GM19455 (cell line): ENCODE measurements around the gene ROMO1.
"Not testable (repeated sequence)": the region's sequence is repeated elsewhere in the genome, so short reads cannot be mapped to it uniquely, and the experiment has no call there.

Experiments used
- ATAC-seq: cut with Tn5 transposase; IDR thresholded peaks from one replicate; pipeline ENCODE4 v1.9.1; 2021; ENCODE audit not compliant: unreplicated experiment

Gene ROMO1

GRCh38 chr20:35680452-35681183 lies 18.6 kb upstream of the ROMO1 start:
- ATAC-seq: no peak

- ATAC-seq: no peak
Measured at GRCh38 chr20:35681960-35682359, 17.2 kb upstream of the ROMO1 start.

DNA sequence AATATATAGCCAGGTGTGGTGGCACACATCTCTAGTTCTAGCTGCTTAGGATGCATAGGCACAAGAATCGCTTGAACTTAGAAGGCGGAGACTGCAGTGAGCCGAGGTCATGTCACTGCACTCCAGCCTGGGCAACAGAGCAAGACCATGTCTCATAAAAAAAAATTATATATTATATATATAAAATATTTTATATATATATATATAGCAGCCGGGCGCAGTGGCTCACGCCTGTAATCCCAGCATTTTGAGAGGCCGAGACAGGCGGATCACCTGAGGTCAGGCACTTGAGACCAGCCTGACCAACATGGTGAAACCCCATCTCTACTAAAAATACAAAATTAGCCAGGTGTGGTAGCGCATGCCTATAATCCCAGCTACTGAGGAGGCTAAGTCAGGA lies 13.8 kb upstream of the ROMO1 start:
- ATAC-seq: not testable (repeated sequence)

DNA sequence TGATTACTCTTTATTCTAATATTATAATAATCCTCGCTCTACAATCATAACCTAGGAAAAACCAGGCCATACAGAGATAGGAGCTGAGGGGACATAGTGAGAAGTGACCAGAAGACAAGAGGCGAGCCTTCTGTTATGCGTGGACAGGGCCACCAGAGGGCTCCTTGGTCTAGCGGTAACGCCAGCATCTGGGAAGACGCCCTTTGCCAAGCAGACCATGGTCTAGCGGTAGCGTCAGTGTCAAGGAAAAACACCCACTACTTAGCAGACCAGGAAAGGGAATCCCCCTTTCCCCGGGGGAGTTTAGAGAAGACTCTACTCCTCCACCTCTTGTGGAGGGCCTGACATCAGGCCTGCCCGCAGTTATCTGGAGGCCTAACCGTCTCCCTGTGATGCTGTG lies 12.3 kb upstream of the ROMO1 start:
- not testable (repeated sequence) for ATAC-seq

GRCh38 chr20:35690265-35690664 lies 8.9 kb upstream of the ROMO1 start:
- no peak for ATAC-seq

GRCh38 chr20:35695245-35695749 lies 3.9 kb upstream of the ROMO1 start:
- ATAC-seq: no peak

GRCh38 chr20:35695978-35696377 lies 3.2 kb upstream of the ROMO1 start:
- no peak for ATAC-seq

- no peak for ATAC-seq
Measured at GRCh38 chr20:35697696-35698297, 1.4 kb upstream of the ROMO1 start.

- peak; percentile 27 for ATAC-seq
Measured at GRCh38 chr20:35698298-35699126, 693 bp upstream of the ROMO1 start.

DNA sequence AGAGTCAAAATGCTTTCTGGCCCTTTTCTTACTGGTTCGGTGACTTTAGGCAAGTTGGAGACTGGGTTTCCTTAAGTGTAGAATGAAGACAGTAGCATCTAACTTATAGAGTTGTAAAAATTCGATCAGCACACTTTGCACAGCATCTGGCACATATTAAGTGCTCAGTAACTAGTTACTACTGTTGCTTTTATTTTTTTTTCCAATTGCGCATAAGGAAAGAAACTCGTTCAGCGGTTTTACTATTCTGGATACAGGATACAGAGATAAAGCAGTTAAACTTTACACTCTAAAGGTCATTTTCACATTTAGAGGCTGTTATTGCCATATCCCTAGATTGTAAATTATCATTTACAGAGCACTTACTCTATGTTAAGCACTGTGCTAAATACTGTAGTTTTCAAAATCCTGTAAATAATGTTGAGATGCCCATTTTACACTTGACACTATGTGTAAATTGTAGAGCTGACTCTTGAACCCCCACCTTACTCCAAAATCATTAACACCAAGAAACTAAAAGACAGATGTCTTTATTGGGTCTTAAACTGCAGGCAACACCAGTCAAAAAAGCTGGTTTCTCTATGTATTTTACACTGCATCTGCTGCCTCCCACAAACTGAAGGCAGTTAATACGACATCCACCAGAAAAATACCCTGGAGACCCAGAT lies 886 bp downstream of the ROMO1 start:
- no peak for ATAC-seq

DNA sequence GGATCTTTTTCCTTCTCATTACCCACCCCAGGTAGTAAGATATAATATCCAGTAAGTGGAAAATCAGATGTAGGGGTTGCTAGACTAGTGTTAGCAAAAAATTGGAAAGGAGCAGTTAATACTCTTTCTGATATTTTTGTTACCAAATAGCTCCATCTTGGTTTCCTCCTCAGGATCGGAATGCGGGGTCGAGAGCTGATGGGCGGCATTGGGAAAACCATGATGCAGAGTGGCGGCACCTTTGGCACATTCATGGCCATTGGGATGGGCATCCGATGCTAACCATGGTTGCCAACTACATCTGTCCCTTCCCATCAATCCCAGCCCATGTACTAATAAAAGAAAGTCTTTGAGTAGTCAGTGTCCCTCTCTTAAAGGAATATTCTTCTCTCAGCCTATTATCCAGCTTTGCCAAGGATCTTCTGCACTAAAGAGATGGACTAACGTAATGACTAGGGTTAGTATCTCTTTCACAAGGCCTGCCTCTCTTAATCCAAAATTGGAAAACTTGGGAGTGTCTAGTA lies 1.5 kb downstream of the ROMO1 start:
- ATAC-seq: no peak

- ATAC-seq: no peak
Measured at GRCh38 chr20:35702051-35702823, 3.0 kb downstream of the ROMO1 start.

- ATAC-seq: no peak
Measured at GRCh38 chr20:35702824-35703695, 3.9 kb downstream of the ROMO1 start.

- no peak for ATAC-seq
Measured at GRCh38 chr20:35704514-35705261, 5.5 kb downstream of the ROMO1 start.

DNA sequence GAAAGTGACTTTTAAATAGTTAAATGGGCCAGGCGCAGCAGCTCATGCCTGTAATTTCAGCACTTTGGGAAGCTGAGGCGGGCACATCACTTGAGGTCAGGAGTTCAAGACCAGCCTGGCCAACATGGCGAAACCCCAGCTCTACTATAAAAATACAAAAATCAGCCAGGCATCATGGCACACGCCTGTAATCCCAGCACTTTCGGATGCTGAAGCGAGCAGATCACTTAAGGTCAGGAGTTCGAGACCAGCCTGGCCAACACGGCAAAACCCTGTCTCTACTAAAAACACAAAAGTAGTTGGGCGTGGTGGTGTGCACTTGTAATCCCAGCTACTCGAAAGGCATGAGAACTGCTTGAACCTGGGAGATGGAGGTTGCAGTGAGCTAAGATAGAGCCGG lies 6.7 kb downstream of the ROMO1 start:
- ATAC-seq: not testable (repeated sequence)

- not testable (repeated sequence) for ATAC-seq
Measured at GRCh38 chr20:35706591-35707529, 7.7 kb downstream of the ROMO1 start.

- no peak for ATAC-seq
Measured at GRCh38 chr20:35708502-35708901, 9.3 kb downstream of the ROMO1 start.
